Right atrium auricular region (tissue), 2 donors: ENCODE results near the gene KMT2C. TPM values are rescaled to one million over a fixed set of nuclear protein-coding genes. Genes with fewer than 3 reads are reported as not detected.
A peak's percentile ranks its signal among the peaks of the same experiment; 100 is the strongest.

ENCODE experiments used
- DNase-seq: peaks from one replicate; pipeline ENCODE4 v3.0.0-alpha.2; 2019; ENCODE audit warnings: low spot score
- H3K27ac ChIP-seq, 2 donors: fragments of 200-600 bp; sonication (generic); 1 replicate in 1 of 2; 2 replicates in 1 of 2; pipeline ENCODE4 v1.5.1; 2016 to 2019
- H3K27me3 ChIP-seq, 2 donors: fragments of 200-600 bp; sonication (generic); one replicate each; pipeline versions ENCODE4 v1.5.1 to v1.6.0; 2017 to 2019
- H3K36me3 ChIP-seq: fragments of 200-600 bp; sonication (generic); one replicate; pipeline ENCODE4 v1.5.1; 2016
- H3K4me1 ChIP-seq, 2 donors: fragments of 200-600 bp; sonication (generic); one replicate each; pipeline versions ENCODE4 v1.5.1 to v1.6.0; 2017 to 2019
- H3K4me3 ChIP-seq, 2 donors: fragments of 200-600 bp; sonication (generic); 1 replicate in 1 of 2; 2 replicates in 1 of 2; pipeline ENCODE4 v1.5.1; 2017 to 2019; ENCODE audit warnings: mild to moderate bottlenecking in 1 of 2, moderate library complexity in 1 of 2
- H3K9me3 ChIP-seq, 2 donors: fragments of 200-600 bp; sonication (generic); one replicate each; pipeline ENCODE4 v1.5.1; 2019
- total RNA-seq, 2 donors: library from RNA; depleted of rRNA; stranded (reverse); fragments of >200 nt; gene quantifications; one replicate each; pipeline ENCODE4 v1.1.0, GENCODE V29; 2016
- TF ChIP-seq, protein P1 (sequence below), 2 donors: fragments of 200-600 bp; sonication (generic); IDR thresholded peaks; one replicate each; pipeline ENCODE4 v1.5.1; 2019; ENCODE audit warnings: antibody characterized with exemption in 2 of 2

The KMT2C gene
- total RNA-seq, 2 donors from 2014 or later = 36.5 to 37.3 TPM

GRCh38 chr7:152196391-152196790 is 239.4 kb downstream of the KMT2C start:
- Histone ChIP-seq H3K27ac (no peak overlapping the region), H3K4me1 (no peaks in the 10 kb centered on the region), H3K27me3 (no peaks in the 10 kb centered on the region), H3K9me3 (no peaks in the 10 kb centered on the region), H3K36me3 (peaks cover 41% of the 10 kb centered on the region), H3K4me3 (no peak overlapping the region)
- DNase-seq = no peak
- TF ChIP-seq, protein P1, sequence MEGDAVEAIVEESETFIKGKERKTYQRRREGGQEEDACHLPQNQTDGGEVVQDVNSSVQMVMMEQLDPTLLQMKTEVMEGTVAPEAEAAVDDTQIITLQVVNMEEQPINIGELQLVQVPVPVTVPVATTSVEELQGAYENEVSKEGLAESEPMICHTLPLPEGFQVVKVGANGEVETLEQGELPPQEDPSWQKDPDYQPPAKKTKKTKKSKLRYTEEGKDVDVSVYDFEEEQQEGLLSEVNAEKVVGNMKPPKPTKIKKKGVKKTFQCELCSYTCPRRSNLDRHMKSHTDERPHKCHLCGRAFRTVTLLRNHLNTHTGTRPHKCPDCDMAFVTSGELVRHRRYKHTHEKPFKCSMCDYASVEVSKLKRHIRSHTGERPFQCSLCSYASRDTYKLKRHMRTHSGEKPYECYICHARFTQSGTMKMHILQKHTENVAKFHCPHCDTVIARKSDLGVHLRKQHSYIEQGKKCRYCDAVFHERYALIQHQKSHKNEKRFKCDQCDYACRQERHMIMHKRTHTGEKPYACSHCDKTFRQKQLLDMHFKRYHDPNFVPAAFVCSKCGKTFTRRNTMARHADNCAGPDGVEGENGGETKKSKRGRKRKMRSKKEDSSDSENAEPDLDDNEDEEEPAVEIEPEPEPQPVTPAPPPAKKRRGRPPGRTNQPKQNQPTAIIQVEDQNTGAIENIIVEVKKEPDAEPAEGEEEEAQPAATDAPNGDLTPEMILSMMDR (IDR thresholded peaks at IDR 0.05) = no peak

GRCh38 chr7:152193880-152194279 is 241.9 kb downstream of the KMT2C start:
- Histone ChIP-seq H3K4me1 (no peaks in the 10 kb centered on the region), H3K27ac (no peak overlapping the region), H3K36me3 (peaks cover 45% of the 10 kb centered on the region), H3K27me3 (no peaks in the 10 kb centered on the region), H3K9me3 (no peaks in the 10 kb centered on the region), H3K4me3 (no peak overlapping the region)
- DNase-seq = no peak
- TF ChIP-seq, protein P1 (IDR thresholded peaks at IDR 0.05) = no peak

DNA sequence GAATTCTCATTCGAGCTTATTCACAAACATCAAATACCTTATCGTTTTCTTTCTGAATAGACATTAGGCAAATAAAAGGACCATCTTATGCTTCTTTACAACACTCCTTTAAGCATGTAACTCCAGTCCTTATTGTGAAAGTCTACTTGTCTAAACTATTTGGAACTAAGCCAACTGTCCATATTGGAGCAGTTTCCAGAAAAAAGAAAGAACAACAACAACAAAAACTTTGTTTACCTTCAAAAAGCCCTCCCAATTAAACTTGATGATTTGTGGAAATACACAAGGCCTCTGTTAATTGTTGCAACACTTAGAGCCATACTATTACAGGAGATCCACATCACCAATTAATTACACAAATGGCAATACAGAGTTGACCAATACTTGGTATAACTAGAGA is 246.7 kb downstream of the KMT2C start:
- Histone ChIP-seq H3K4me3 (no peak overlapping the region), H3K4me1 (no peaks in the 10 kb centered on the region), H3K36me3 (peaks cover 44% of the 10 kb centered on the region), H3K27me3 (no peaks in the 10 kb centered on the region), H3K9me3 (no peaks in the 10 kb centered on the region), H3K27ac (no peak overlapping the region)
- TF ChIP-seq, protein P1 (IDR thresholded peaks at IDR 0.05) = no peak
- DNase-seq = no peak

DNA sequence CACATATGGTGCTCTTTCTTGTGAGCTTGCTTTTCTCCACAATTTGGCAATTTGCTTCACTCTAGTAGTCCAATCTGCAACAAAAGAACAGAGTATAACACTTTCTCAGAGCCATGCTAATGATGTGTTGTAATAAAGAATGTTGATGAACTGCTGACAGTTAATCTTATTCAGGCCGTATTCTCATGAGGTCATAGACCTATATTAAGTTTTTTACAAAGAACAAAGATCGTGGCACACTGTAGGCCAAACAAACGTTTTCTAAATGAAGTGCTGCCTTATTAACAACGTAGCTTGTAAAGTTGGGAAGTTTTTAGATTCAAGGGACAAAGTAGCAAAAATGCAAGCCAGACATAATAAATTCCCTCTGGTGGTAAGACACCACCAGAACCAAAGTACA is 250.2 kb downstream of the KMT2C start:
- Histone ChIP-seq H3K27ac (peak overlapping the region in 1 of 2 donors; percentile 45), H3K9me3 (no peaks in the 10 kb centered on the region), H3K36me3 (peaks cover 41% of the 10 kb centered on the region), H3K4me1 (no peaks in the 10 kb centered on the region), H3K27me3 (no peaks in the 10 kb centered on the region), H3K4me3 (no peak overlapping the region)
- no peak for DNase-seq
- TF ChIP-seq, protein P1 (IDR thresholded peaks at IDR 0.05) = no peak

- TF ChIP-seq, protein P1 (IDR thresholded peaks at IDR 0.05) = no peak
- Histone ChIP-seq H3K9me3 (no peaks in the 10 kb centered on the region), H3K27me3 (no peaks in the 10 kb centered on the region), H3K4me3 (no peak overlapping the region), H3K27ac (no peak overlapping the region), H3K36me3 (peaks cover 62% of the 10 kb centered on the region), H3K4me1 (no peaks in the 10 kb centered on the region)
- no peak for DNase-seq
These were observed 255.2 kb downstream of the KMT2C start for GRCh38 chr7:152180587-152180986.

DNA sequence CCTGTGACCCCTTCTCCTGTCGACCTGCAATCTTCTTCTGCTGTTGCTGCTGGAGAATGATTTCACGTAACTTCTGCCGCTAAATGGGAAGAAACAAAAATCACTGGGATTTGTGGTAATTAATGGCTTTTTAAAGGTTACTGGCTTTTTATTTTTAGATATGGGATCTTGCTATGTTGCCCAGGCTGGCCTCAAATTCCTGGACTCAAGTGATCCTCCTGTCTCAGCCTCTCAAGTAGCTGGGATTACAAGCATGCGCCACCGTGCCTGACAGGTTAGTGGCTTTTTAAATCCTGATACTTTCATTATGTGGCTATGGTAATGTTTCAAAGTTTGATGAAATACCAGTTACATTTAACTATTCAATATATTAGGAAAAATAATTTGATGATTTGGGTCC is 255.8 kb downstream of the KMT2C start:
- Histone ChIP-seq H3K4me1 (no peaks in the 10 kb centered on the region), H3K27me3 (no peaks in the 10 kb centered on the region), H3K36me3 (peaks cover 65% of the 10 kb centered on the region), H3K27ac (no peak overlapping the region), H3K9me3 (no peaks in the 10 kb centered on the region), H3K4me3 (no peak overlapping the region)
- TF ChIP-seq, protein P1 (IDR thresholded peaks at IDR 0.05) = no peak
- no peak for DNase-seq
